DND-41 (cell line): Measurements from ENCODE around the gene DGKB.

ENCODE experiments used
- CTCF ChIP-seq: IDR thresholded peaks from 2 replicates; pipeline ENCODE4 v1.5.1; 2012; ENCODE audit warnings: borderline replicate concordance, low read length, moderate library complexity, mild to moderate bottlenecking; ENCODE audit not compliant: poor library complexity, severe bottlenecking; ENCODE audit errors: extremely low read depth
- EZH2 ChIP-seq: IDR thresholded peaks from 3 replicates; pipeline ENCODE4 v1.6.1; 2012; ENCODE audit warnings: borderline replicate concordance, low read depth, mild to moderate bottlenecking, moderate library complexity, low read length, inconsistent platforms; ENCODE audit not compliant: severe bottlenecking

GRCh38 chr7:14937581-14937980 lies 35.0 kb upstream of the DGKB start:
- TF ChIP-seq CTCF (no peak), EZH2 (no peak)
